ENCODE results near the gene UGT1A1.
A peak's percentile ranks its signal among the peaks of the same experiment; 100 is the strongest.

Gene UGT1A1

DNA sequence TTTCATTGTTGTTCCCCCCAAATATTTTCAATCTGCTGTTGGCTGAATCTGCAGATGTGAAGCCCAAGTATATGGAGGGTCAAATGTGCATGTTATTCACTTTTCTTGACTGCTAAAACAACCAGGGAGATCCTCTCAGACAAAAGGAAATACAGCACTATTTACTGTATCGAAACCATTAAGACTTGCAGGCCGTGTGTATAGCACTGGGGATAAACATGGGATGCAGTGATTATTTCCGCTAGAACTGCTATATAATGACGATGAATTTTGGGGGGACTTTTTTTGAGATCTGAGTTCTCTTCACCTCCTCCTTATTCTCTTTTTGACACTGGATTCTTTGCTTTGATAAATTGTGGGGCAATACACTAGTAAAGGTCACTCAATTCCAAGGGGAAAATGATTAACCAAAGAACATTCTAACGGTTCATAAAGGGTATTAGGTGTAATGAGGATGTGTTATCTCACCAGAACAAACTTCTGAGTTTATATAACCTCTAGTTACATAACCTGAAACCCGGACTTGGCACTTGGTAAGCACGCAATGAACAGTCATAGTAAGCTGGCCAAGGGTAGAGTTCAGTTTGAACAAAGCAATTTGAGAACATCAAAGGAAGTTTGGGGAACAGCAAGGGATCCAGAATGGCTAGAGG is 3.5 kb upstream of the UGT1A1 start:
- no peak for DNase-seq

DNA sequence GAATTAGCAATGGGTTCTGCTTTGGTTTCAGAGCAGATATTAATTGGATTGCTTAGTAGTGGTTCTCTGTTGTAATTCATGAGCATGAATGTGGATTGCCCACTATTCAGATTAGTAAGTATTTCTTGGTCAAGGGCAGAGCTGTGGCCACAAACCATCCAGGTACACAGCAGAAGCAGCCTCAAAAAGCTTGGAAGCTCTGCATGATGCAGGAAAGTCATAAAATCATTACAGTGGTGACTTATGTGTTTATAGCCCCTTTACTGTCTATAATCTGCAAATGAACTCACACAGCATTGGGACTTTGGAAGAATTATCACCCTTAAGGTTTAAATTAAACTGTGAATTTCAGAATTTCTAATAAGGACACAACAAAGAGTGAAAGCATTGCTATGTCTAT is 1.9 kb upstream of the UGT1A1 start:
- DNase-seq = no peak

DNA sequence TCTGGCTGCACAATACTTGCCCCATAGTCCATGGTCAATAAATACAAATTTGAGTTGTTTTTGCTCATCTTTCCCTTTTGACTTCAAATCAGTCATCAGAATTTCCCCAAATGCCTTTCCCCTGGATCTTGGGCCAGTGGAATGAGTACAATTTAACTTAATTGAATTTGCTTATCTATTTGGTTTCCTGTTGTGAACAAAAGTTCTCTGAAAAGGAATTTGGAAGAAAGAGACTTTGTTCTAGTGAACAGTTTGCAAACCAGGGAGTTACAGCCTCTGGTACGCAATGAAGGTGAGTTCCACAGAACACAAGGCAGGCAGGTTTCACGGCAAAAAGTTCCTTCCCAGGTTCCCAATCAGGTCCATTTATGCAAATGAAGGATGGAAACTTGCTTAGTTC is 1.2 kb upstream of the UGT1A1 start:
- DNase-seq = no peak

DNA sequence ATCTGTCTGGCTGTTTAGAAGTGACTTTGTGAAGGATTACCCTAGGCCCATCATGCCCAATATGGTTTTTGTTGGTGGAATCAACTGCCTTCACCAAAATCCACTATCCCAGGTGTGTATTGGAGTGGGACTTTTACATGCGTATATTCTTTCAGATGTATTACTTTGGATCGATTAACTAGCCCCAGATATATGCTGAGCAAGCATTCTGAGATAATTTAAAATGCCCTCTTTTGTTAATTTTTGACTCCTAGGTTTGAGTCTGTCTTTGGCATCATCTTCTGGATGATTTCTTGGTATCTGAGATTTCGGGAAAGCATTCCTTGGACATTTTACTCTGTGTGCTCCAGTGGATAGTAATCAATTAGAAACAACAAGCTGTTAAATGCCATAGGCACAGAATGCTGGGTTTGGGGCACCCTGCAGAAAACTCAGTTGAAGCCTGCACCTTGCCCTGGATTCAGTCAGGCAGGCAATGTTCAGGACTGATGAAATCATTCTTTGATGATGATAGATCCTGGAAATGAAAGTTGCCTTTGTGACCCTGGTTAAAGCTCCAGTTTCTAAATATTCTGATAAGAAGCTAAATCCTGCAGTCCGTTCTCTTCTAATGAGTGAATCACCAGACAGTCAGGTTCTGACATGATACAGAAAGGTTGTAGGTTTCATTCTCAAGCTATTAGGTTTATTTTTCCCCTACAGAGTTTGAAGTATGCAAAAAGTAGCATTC is 1.1 kb downstream of the UGT1A1 start:
- no peak for DNase-seq

DNA sequence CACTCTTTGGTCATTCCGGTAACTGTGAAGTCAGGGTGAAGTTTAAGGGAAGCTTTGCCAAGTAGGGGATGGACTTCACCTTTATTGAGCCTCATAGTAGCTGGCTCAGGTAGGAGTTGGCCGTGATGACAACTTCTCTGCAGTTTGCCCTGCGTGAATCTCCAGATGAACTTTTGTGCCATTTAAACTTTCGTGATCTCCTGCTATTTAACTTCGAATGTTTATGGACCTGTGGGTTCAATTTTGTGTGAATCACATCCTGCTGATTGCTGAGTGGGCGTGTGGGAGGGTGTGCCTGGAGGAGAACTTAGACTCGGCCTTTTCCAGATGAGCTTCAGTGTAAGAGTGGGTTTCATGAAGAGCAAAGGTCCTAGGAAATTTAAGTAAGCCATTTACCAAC is 4.2 kb downstream of the UGT1A1 start:
- DNase-seq = no peak

DNA sequence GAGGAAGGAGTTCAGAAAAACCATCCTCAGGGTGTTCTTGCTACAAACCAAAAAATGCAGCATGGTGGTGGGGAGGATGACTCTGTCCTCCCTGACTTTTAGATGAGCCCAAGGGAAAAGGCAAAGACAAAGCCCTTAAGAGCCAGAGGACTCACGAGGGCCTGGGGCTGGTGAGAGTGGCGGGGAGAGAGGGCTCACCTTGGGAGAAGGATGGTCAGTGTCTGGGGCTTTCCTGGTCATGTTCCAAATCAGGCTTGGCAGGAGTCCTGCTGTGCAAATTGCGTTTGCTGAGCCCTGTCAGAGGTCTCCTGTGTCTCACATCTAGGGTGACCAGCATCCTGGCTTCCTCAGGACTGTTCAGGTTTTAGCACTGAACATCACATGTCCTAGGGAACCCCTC is 4.7 kb downstream of the UGT1A1 start:
- no peak for DNase-seq

DNA sequence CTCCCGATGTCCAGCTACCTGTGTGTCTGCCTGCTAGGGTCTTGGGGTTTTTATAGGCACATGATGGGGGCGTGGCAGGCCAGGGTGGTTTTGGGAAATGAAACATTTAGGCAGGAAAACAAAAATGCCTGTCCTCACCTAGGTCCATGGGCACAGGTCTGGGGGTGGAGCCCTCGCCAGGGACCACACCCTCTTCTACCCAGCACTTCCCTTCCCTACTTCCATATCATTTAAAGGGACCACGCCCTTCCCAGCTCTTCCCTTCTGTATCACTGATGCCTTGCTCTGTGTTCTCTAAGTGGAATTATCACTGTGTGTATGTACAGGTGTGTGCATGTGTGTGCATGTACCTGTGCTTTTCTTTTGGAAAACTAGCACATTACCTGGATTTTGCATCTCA is 6.3 kb downstream of the UGT1A1 start:
- DNase-seq = no peak

DNA sequence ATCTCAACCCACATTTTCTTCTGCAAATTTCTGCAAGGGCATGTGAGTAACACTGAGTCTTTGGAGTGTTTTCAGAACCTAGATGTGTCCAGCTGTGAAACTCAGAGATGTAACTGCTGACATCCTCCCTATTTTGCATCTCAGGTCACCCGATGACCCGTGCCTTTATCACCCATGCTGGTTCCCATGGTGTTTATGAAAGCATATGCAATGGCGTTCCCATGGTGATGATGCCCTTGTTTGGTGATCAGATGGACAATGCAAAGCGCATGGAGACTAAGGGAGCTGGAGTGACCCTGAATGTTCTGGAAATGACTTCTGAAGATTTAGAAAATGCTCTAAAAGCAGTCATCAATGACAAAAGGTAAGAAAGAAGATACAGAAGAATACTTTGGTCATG is 8.0 kb downstream of the UGT1A1 start:
- DNase-seq = no peak

DNA sequence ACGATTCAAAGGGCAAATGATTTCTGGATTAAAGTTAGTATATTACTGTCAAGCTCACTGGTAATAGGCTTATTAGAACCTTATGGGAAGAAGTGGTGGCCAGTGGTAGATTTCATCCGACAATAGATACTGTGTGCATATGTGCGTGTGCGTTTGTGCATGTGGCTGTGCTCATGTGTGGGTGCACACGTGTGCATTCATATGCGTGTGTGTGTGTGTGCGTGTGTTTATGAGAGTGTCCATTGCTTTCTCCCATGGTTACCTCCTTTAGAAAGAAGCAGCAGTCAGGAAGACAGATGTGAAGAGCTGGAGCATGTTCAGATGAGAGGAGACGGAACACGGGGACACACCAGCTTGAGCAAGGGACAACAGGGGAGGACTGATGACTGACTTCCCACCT is 9.2 kb downstream of the UGT1A1 start:
- no peak for DNase-seq

DNA sequence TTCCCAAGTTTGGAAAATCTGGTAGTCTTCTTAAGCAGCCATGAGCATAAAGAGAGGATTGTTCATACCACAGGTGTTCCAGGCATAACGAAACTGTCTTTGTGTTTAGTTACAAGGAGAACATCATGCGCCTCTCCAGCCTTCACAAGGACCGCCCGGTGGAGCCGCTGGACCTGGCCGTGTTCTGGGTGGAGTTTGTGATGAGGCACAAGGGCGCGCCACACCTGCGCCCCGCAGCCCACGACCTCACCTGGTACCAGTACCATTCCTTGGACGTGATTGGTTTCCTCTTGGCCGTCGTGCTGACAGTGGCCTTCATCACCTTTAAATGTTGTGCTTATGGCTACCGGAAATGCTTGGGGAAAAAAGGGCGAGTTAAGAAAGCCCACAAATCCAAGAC is 12.1 kb downstream of the UGT1A1 start:
- no peak for DNase-seq

DNA sequence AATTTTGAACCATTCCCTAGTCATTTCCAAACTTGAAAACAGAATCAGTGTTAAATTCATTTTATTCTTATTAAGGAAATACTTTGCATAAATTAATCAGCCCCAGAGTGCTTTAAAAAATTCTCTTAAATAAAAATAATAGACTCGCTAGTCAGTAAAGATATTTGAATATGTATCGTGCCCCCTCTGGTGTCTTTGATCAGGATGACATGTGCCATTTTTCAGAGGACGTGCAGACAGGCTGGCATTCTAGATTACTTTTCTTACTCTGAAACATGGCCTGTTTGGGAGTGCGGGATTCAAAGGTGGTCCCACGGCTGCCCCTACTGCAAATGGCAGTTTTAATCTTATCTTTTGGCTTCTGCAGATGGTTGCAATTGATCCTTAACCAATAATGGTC is 12.5 kb downstream of the UGT1A1 start:
- no peak for DNase-seq

DNA sequence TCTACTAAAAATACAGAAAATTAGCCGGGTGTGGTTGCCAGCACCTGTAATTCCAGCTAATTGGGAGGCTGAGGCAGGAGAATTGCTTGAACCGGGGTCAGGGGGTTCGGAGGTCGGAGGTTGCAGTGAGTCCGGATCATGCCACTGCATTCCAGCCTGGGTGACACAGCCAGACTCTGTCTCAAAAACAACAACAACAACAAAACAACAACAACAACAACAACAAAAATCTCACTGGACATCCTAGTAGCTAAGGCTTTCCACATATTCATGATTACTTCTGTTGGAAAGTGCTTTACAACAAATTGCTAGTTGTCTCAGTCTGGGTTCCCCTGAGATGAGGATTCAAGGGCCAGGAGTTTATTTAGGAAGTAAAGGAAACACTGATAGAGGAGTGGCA is 13.8 kb downstream of the UGT1A1 start:
- no peak for DNase-seq

DNA sequence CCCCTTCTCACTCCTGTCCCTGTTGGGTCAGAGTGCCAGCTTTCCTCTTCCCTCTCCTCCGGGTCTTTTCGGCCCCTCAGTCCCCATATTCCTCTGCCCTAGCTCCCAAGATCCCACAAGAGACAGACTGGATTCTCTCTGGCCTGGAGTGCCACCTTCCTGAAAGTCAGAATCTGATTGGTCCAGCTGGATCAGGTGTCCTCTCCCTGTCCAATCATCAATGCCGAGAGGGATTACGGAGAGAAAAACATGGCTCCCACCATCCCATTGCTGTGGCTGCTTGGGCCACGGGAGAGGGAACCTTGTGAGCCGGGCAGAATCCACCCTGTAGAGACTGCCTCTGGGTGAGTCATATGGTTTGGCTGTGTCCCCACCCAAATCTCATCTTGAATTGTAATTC is 15.3 kb downstream of the UGT1A1 start:
- DNase-seq = no peak

DNA sequence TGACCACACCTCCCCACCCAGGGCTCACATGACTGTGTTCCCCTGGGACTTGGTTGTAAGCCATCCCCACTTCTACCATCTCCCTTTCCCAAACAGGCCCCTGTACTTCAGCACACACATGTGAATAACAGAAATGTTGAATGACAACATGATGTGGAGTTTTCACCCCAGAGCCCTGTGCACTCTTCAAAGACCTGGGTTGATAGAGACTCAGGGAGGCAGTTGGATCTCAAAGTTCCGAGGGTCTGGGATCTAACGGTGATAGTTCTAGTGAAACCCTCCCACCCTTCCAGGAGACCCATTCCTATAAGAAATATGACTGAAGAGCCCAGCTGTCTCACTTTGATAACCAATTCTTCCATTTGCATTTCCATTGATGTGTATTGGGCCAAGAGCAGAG is 18.0 kb downstream of the UGT1A1 start, which contains the start of gene MROH2A:
TSS of gene MROH2A (plus strand) at position 301 of the 400 bp plus-strand sequence. CDS start 1,029 bp downstream, outside the sequence.
- DNase-seq = no peak

DNA sequence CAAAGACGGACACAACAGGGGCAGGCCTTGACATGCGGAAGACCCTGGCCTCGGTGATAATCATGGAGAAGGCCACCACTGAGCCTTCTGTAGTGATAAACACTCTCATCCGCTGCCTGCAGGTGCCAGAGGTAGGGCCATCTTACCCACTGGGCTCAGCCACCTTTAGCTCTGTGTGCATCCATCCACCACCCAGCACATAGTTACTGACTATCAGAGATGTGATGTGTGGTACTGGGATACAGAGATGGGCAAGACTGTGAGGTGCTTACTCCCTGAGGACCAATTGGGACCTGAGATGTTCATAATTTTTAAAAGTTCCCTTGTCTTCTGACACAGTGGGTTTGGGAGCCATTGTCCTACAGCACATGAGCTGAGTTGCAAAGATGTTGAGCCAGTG is 19.7 kb downstream of the UGT1A1 start:
- DNase-seq = no peak

DNA sequence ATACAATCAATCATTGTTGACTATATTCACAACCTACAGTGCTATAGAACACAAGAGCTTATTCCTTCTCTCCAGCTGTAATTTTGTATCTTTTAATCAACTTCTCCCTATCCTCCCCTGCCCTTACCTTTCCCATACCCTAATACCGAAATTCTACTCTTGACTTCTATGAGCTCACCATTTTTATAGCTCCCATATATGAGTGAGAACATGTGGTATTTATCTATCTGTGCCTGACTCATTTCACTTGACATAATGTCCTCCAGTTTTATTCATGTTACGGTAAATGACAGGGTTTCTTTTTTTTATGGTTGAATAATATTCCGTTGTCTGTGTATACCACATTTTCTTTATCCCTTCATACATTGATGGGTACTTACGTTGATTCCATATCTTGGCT is 20.7 kb downstream of the UGT1A1 start:
- no peak for DNase-seq

DNA sequence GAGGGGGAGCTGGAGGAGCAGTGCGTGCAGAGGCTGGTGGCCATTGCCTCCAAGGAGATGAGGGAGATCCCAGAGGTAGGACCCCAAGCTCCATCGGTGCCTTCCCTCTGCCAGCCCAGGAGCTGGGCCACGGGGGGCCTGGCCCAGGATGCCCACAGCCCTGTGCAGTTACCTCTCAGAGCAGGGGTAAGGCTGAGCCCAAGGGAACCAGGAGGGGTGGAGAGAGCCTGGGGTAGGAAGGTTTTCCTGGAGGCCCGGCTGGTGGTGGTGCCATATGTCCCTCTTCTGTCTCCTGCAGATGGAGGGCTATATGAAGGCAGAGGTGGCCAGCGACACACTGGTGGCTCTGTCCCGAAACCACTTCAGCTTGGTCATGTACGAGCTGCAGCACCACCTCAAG is 29.5 kb downstream of the UGT1A1 start:
- no peak for DNase-seq

DNA sequence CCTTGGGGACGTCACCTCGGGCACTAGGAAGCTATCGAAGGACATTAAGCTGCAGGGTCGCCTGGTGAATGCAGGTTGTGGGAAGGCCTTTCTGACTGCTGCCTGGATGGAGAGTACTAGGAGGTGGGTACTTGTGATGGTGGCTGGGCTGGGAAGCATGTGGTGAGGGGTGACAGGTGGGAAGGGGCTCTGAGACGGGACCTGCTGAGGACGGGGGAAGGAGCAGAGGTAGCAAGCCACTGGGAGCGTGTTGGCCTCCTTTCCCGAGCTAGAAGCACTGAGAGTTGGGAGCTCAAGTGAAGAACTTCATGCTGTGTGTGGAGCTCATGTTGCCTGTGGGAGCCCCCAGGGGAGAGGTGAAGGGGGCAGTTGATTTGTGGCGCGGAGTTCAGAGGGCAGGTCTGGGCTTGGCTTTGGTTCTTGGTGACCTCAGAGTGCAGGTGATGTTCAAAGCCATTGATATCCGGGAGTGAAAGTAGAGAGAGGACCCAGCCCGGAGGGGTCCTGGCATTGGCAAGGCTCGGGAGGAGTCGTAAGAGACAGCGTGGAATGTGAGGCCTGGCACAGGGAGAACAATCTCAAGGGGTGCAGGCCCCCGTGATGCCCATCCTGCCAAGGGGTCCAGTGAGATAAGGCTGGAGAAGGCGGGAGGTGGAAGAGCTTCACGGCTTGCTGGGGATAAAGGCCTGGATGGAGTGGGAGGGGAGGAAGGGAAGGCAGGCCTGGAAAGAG is 31.2 kb downstream of the UGT1A1 start:
- DNase-seq = no peak

DNA sequence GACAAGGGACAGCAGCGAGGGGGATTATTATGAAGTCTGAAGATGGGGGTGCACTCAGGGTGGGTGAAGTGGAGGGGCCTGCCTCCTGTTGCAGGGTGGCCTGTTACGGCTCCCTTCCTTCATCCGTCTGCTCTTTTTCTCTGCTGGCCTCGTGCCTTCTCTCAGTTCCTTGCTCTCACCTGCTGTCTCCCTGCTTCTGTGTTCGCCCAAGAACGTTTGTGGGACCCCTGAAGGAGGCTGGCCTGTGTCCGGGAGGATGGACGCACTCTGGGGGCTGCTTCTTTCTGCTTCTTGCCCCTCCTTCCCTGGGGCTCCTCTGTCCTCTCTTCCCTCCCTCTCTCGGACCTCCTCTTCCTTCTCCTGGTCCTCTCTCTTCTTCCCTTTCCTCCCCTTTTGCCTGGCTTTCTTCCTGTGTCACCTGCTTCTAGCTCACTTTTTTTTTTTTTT is 31.8 kb downstream of the UGT1A1 start:
- no peak for DNase-seq

DNA sequence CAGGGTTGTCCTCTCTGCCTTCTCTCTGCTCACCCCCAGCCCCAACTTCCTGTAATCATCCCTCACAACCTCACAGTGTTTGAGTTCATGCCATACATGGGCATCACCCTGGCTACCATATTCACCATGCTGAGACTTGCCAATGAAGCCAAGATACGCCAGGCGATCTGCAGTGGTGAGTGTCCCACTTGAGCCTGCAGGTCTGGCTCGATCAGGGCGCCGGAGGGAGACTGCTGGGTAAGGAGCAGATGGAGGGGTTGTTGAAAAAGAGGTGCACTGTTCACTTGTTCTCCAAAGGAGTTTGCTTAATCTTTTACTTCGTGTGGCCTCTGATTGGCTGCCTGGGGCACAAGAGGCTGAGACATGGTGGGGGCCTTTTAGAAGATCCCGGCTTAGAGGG is 32.6 kb downstream of the UGT1A1 start:
- DNase-seq = no peak

DNA sequence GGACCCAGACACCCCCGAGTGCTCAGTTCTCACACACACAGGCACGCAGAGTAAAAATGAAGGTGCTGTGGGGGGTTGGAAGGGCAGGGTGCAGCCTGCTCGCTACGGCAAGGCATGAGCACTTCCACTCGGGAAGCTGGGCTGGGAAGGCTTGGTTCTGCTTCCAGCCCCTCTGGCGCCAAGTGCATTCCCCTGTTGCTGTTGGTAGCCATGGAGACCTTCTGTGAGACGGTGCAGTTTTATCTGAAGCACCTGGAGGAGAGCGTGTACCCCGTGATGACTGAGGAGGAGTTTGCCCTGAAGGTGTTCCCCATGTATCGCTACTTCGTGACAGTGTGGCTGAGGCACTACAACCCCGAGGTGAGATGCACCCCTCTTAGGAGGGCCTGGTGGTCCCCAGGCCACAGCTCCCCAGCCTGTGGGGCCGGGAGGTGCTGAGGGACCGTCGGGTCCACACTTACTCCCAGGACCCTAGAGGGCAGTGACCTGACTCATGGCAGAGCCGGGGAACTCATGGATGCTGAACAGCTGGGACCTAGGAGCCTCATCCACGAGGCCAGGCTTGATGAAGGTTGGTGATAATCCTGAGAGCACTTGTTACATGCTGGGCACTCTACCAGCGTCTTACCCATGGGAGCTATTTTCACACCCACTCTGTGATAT is 33.5 kb downstream of the UGT1A1 start:
- DNase-seq = peak in 1 of 51 donors; percentile 5

DNA sequence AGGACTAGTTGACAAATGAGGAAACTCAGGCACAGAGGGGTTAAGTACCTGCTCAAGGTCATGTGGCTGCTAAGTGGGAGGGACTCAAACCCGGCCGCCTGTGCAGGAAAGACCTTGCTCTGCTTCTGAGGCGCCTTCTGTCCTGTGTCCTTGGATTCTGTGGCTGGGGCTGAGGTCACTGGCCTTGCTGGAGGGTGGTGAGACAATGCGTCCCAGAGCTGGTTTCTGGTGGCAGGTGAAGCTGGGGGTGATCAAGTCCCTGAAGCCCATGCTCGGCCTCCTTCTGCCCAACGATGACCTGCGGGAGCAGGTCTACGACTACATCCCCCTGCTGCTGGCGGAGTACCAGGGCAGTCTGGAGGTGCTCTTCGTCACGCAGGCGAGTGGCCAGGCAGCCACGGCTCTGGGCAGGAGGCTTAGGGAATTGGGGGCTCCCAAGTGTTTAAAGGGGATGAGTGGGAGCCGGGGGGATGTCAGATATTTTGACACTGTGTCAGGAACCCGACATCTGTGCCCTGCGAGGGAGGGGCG is 34.1 kb downstream of the UGT1A1 start:
- DNase-seq = no peak

Data from hypothalamus (tissue), 51 donors.